CD14-positive monocyte (primary cell): ENCODE measurements around the gene SERINC3. TPM values are rescaled to one million over a fixed set of nuclear protein-coding genes. Genes with fewer than 3 reads are reported as not detected.

Source experiments
- DNase-seq, 3 donors: peaks; one replicate each; pipeline ENCODE4 v3.0.0-alpha.2; 2011 to 2022
- H2AFZ ChIP-seq: 2 replicates; pipeline ENCODE4 v1.6.0; 2012; ENCODE audit warnings: mild to moderate bottlenecking, low read depth, low read length, inconsistent platforms; ENCODE audit not compliant: insufficient read depth, poor library complexity, severe bottlenecking
- H3K27ac ChIP-seq, 2 donors: 1 replicate in 1 of 2; 2 replicates in 1 of 2; pipeline ENCODE4 v1.5.1; 2012 to 2013; ENCODE audit warnings: low read length in 2 of 2, control low read depth in 1 of 2, inconsistent platforms in 1 of 2, low read depth in 1 of 2, mild to moderate bottlenecking in 1 of 2
- H3K27me3 ChIP-seq, 2 donors: one replicate each; pipeline versions ENCODE4 v1.6.0 to v1.6.1; 2011 to 2013; ENCODE audit warnings: low read length in 2 of 2; ENCODE audit not compliant: control insufficient read depth in 2 of 2, insufficient read depth in 2 of 2
- H3K36me3 ChIP-seq, 2 donors: replicated peaks in 1 of 2; 1 replicate in 1 of 2; 2 replicates in 1 of 2; pipeline versions ENCODE4 v1.5.1 to v1.6.1; 2012 to 2013; ENCODE audit warnings: low read length in 2 of 2, control low read depth in 1 of 2, inconsistent platforms in 1 of 2, mild to moderate bottlenecking in 1 of 2; ENCODE audit not compliant: insufficient read depth in 2 of 2, control insufficient read depth in 1 of 2
- H3K4me1 ChIP-seq, 2 donors: 1 replicate in 1 of 2; 2 replicates in 1 of 2; pipeline versions ENCODE4 v1.5.1 to v1.6.1; 2012 to 2013; ENCODE audit warnings: low read length in 2 of 2, control low read depth in 1 of 2, inconsistent platforms in 1 of 2, mild to moderate bottlenecking in 1 of 2, moderate library complexity in 1 of 2; ENCODE audit not compliant: insufficient read depth in 2 of 2, control insufficient read depth in 1 of 2
- H3K4me2 ChIP-seq: replicated peaks from 2 replicates; pipeline ENCODE3; 2012; ENCODE audit warnings: low read length, moderate library complexity, mild to moderate bottlenecking; ENCODE audit not compliant: poor library complexity, severe bottlenecking; ENCODE audit errors: extremely low read depth
- H3K4me3 ChIP-seq, 3 experiments: fragments of 200-600 bp in 1 of 3; sonication (generic) in 1 of 3; replicated peaks in 1 of 3; 1 replicate in 2 of 3; 2 replicates in 1 of 3; pipeline ENCODE4 v1.5.1; 2011 to 2013; ENCODE audit warnings: low read length in 3 of 3, mild to moderate bottlenecking in 3 of 3, control low read depth in 2 of 3, low read depth in 2 of 3, inconsistent platforms in 1 of 3, moderate library complexity in 1 of 3
- H3K79me2 ChIP-seq: 2 replicates; pipeline ENCODE4 v1.6.0; 2012; ENCODE audit warnings: mild to moderate bottlenecking, control low read depth, inconsistent platforms, low read length, moderate library complexity; ENCODE audit not compliant: insufficient read depth
- H3K9ac ChIP-seq: 2 replicates; pipeline ENCODE4 v1.6.0; 2017; ENCODE audit warnings: low read length, mild to moderate bottlenecking; ENCODE audit not compliant: insufficient read depth, poor library complexity, severe bottlenecking
- H3K9me3 ChIP-seq, 2 donors: replicated peaks in 1 of 2; 1 replicate in 1 of 2; 2 replicates in 1 of 2; pipeline versions ENCODE4 v1.5.1 to v1.6.1; 2012 to 2013; ENCODE audit warnings: low read length in 2 of 2, control low read depth in 1 of 2; ENCODE audit not compliant: control insufficient read depth in 1 of 2, insufficient read depth in 1 of 2
- H4K20me1 ChIP-seq: 2 replicates; pipeline ENCODE4 v1.6.0; 2012; ENCODE audit warnings: mild to moderate bottlenecking, low read length, control low read depth, moderate library complexity; ENCODE audit not compliant: insufficient read depth
- H3K27ac Mint-ChIP-seq, 7 donors: one replicate each; pipeline ENCODE4 v1.8.0; 2020; ENCODE audit warnings: mild to moderate bottlenecking in 7 of 7, mixed read lengths in 7 of 7, moderate library complexity in 6 of 7, inconsistent platforms in 2 of 7
- H3K27me3 Mint-ChIP-seq, 3 donors: one replicate each; pipeline ENCODE4 v1.8.0; 2021 to 2022; ENCODE audit warnings: low read depth in 3 of 3, mild to moderate bottlenecking in 3 of 3, mixed read lengths in 3 of 3, moderate library complexity in 3 of 3, inconsistent platforms in 1 of 3
- H3K36me3 Mint-ChIP-seq, 2 donors: one replicate each; pipeline ENCODE4 v1.8.0; 2020; ENCODE audit warnings: mixed read lengths in 2 of 2, inconsistent platforms in 1 of 2, mild to moderate bottlenecking in 1 of 2
- H3K4me1 Mint-ChIP-seq: one replicate; pipeline ENCODE4 v1.8.0; 2020; ENCODE audit warnings: mild to moderate bottlenecking, mixed read lengths
- H3K4me3 Mint-ChIP-seq, 2 donors: one replicate each; pipeline ENCODE4 v1.8.0; 2020; ENCODE audit warnings: mild to moderate bottlenecking in 2 of 2, mixed read lengths in 2 of 2, moderate library complexity in 1 of 2
- H3K9me3 Mint-ChIP-seq, 7 donors: one replicate each; pipeline ENCODE4 v1.8.0; 2020 to 2022; ENCODE audit warnings: mixed read lengths in 7 of 7, mild to moderate bottlenecking in 6 of 7, moderate library complexity in 6 of 7, inconsistent platforms in 2 of 7
- CTCF ChIP-seq: fragments of 200-600 bp; IDR thresholded peaks from one replicate; pipeline ENCODE4 v1.8.0; 2022; ENCODE audit warnings: antibody characterized with exemption, mild to moderate bottlenecking
- WGBS: methylation state at CpG from one replicate; pipeline ENCODE4 v1.1.5; 2013; ENCODE audit warnings: missing lambda C conversion rate; ENCODE audit not compliant: insufficient coverage; 5-methylcytosine and 5-hydroxymethylcytosine counted together
- intact Hi-C, 2 donors: fragments of 100-400 bp; cut with micrococcal nuclease; formaldehyde crosslinking; loops; one replicate each; pipeline versions ENCODE4 v1.15.0 to v1.15.1; 2023
- polyA plus RNA-seq, 3 donors: library from polyadenylated mRNA; depleted of rRNA in 1 of 3; unstranded in 2 of 3; stranded (reverse) in 1 of 3; fragments of 300-500 nt in 2 of 3; fragments of >200 nt in 1 of 3; fragmentation: Illumina TruSeq in 2 of 3; gene quantifications; 1 replicate in 2 of 3; 2 replicates in 1 of 3; pipeline ENCODE4 v1.2.3, GENCODE V29; 2012 to 2021

Gene SERINC3
- polyA plus RNA-seq, 3 donors = 49.8 to 194 (median 157) TPM

- Histone ChIP-seq H3K79me2 (no peaks in the 10 kb centered on the region), H4K20me1 (no peaks in the 10 kb centered on the region), H3K9me3 (no peaks in the 10 kb centered on the region), H3K4me3 (no peak overlapping the region), H3K4me2 (no peak overlapping the region), H3K27ac (no peak overlapping the region), H3K27me3 (no peaks in the 10 kb centered on the region), H3K4me1 (no peaks in the 10 kb centered on the region), H2AFZ (no peak overlapping the region), H3K9ac (no peak overlapping the region), H3K36me3 (no peaks in the 10 kb centered on the region)
- intact Hi-C loops = loop anchor here in 1 of 2 donors (10.0 kb wide), 1 partner anchor 53 kb away; no protein-coding TSS in a partner anchor
- Mint-ChIP-seq H3K27me3 (no peaks in the 10 kb centered on the region), H3K4me3 (no peak overlapping the region), H3K9me3 (no peaks in the 10 kb centered on the region), H3K36me3 (no peaks in the 10 kb centered on the region), H3K4me1 (peaks cover 10% of the 10 kb centered on the region), H3K27ac (no peak overlapping the region)
- no peak for TF ChIP-seq CTCF
- DNase-seq = no peak
- WGBS = 60% methylated on average over 1 of the region's 4 CpGs
These were observed 20.1 kb upstream of the SERINC3 start for GRCh38 chr20:44541992-44542391.

- Histone ChIP-seq H3K27me3 (no peaks in the 10 kb centered on the region), H3K9ac (no peak overlapping the region), H3K4me1 (peaks cover 10 to 11% of the 10 kb centered on the region in 2 donors), H3K36me3 (no peaks in the 10 kb centered on the region), H4K20me1 (no peaks in the 10 kb centered on the region), H2AFZ (no peak overlapping the region), H3K9me3 (no peaks in the 10 kb centered on the region), H3K27ac (no peak overlapping the region), H3K4me3 (no peak overlapping the region), H3K79me2 (no peaks in the 10 kb centered on the region), H3K4me2 (no peak overlapping the region)
- H3K27me3 Mint-ChIP-seq = peaks cover 0 to 1% (median 0%) of the 10 kb centered on the region in 3 donors
- DNase-seq = no peak
- WGBS = 67% methylated on average over 3 of the region's 6 CpGs
- peaks cover 19% of the 10 kb centered on the region for H3K4me1 Mint-ChIP-seq
- H3K4me3 Mint-ChIP-seq = no peak overlapping the region
- no peaks in the 10 kb centered on the region for H3K36me3 Mint-ChIP-seq
- intact Hi-C loops = loop anchor here in 1 of 2 donors (10.0 kb wide), 1 partner anchor 54 kb away; no protein-coding TSS in a partner anchor
- no peaks in the 10 kb centered on the region for H3K9me3 Mint-ChIP-seq
- no peak for TF ChIP-seq CTCF
- no peak overlapping the region for H3K27ac Mint-ChIP-seq
These were observed 19.0 kb upstream of the SERINC3 start for GRCh38 chr20:44540834-44541233.
